HUES48 (cell line): ENCODE measurements around the gene RYR2.

Source experiments
- H3K27ac ChIP-seq: one replicate; pipeline ENCODE4 v1.7.0; 2013; ENCODE audit warnings: low read depth, low read length, inconsistent platforms
- H3K27me3 ChIP-seq: 2 replicates; pipeline ENCODE4 v1.6.1; 2013; ENCODE audit warnings: mild to moderate bottlenecking, low read length; ENCODE audit not compliant: control insufficient read depth, insufficient read depth
- H3K36me3 ChIP-seq: 2 replicates; pipeline ENCODE4 v1.6.1; 2013; ENCODE audit warnings: low read length; ENCODE audit not compliant: control insufficient read depth, insufficient read depth
- H3K4me1 ChIP-seq: 2 replicates; pipeline ENCODE4 v1.6.1; 2013; ENCODE audit warnings: mild to moderate bottlenecking, low read length; ENCODE audit not compliant: control insufficient read depth, insufficient read depth
- H3K4me3 ChIP-seq: 2 replicates; pipeline ENCODE4 v1.5.1; 2013; ENCODE audit warnings: mild to moderate bottlenecking, low read depth, low read length
- H3K9ac ChIP-seq: 2 replicates; pipeline ENCODE4 v1.6.1; 2013; ENCODE audit warnings: mild to moderate bottlenecking, low read depth, low read length, moderate library complexity
- H3K9me3 ChIP-seq: 2 replicates; pipeline ENCODE4 v1.6.1; 2013; ENCODE audit warnings: low read length; ENCODE audit not compliant: control insufficient read depth, insufficient read depth

Gene RYR2

DNA sequence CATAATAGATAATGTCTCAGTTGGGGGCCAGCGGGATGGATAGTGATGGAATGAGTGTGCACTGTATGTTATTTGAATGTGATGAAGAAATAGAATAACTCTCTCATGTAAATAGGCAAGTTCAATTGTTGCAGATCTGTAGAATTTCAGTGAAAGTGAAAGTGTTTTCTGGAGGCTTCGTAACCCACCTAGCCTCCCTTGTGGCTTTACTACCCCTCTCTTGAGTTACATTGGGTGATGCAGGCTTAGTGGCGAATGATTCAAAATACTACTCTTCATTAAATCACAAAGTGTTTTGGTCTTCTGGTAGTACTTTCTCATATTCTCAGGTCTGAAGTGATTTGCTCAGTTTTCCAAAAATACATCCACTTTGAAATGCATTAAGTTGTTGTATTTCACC lies 436.9 kb downstream of the RYR2 start:
- no peaks in the 10 kb centered on the region for H3K36me3 ChIP-seq
- H3K27ac ChIP-seq: no peak overlapping the region
- no peak overlapping the region for H3K4me3 ChIP-seq
- no peaks in the 10 kb centered on the region for H3K27me3 ChIP-seq
- no peaks in the 10 kb centered on the region for H3K4me1 ChIP-seq
- H3K9ac ChIP-seq: no peak overlapping the region
- no peaks in the 10 kb centered on the region for H3K9me3 ChIP-seq

DNA sequence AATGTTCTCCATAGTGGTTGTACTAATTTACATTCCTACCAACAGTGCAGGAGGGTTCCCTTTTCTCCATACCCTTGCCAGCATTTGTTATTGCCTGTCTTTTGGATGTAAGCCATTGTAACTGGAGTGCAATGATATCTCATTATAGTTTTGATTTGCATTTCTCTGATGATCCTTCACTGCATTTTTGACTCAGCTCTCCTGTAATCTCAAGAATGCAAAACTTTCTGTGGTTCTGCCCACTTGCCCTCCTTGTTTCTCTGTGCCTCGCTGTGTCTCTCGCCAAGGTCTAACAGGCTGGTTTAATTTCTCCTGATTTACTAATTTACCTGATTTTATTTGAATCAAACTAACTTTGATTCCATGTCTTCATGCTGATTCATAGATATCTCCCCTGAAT lies 440.8 kb downstream of the RYR2 start:
- Histone ChIP-seq H3K9ac (no peak overlapping the region), H3K9me3 (no peaks in the 10 kb centered on the region), H3K4me3 (no peak overlapping the region), H3K27ac (no peak overlapping the region), H3K36me3 (no peaks in the 10 kb centered on the region), H3K4me1 (no peaks in the 10 kb centered on the region), H3K27me3 (no peaks in the 10 kb centered on the region)

DNA sequence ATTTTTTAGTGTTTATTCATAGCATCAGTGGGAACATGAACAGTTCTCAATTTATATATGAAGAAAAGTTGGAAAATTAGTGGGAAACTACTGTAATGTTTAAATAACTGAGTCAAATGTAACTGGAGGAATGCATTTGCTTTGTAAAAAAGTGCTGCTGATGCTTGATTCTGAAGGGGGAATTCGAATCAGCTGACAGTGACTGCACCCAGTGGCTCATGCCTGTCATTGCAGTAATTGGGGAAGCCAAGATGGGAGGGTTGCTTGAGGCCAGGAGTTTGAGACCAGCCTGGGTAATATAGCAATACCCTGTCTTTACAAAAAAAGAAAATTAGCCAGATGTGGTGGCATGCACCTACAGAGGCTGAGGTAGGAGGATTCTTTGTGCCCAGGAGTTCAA lies 450.4 kb downstream of the RYR2 start:
- H3K9me3 ChIP-seq: no peaks in the 10 kb centered on the region
- no peaks in the 10 kb centered on the region for H3K4me1 ChIP-seq
- no peaks in the 10 kb centered on the region for H3K36me3 ChIP-seq
- H3K9ac ChIP-seq: no peak overlapping the region
- H3K4me3 ChIP-seq: no peak overlapping the region
- H3K27ac ChIP-seq: no peak overlapping the region
- H3K27me3 ChIP-seq: no peaks in the 10 kb centered on the region

DNA sequence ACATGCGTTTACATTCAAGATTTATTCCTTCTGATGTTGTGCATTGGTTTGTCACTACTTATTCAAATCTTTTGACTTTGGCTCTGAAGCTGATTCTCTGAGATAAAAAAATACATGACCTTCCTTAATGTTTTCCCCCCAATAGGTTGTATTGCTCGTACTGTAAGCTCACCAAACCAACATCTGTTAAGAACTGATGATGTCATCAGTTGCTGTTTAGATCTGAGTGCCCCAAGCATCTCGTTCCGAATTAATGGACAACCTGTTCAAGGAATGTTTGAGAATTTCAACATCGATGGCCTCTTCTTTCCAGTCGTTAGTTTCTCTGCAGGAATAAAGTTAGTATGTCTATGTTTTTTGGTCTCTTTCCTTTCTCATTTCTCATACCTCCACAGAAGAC lies 458.6 kb downstream of the RYR2 start:
- Histone ChIP-seq H3K9me3 (no peaks in the 10 kb centered on the region), H3K4me3 (no peak overlapping the region), H3K27me3 (no peaks in the 10 kb centered on the region), H3K36me3 (peaks cover 4% of the 10 kb centered on the region; the same call in 1 of the 2 replicates), H3K27ac (no peak overlapping the region), H3K4me1 (no peaks in the 10 kb centered on the region), H3K9ac (no peak overlapping the region)

DNA sequence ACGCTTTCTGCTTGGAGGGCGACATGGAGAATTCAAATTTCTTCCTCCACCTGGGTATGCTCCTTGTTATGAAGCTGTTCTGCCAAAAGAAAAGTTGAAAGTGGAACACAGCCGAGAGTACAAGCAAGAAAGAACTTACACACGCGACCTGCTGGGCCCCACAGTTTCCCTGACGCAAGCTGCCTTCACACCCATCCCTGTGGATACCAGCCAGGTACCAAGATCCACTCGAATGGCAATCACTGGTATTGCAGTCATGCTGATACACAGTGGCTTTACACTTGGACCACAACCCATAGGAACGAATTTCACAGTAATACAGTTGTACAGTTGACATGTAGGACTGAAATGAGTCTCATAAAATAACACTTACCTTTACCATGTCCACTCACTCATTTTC lies 461.3 kb downstream of the RYR2 start:
- no peaks in the 10 kb centered on the region for H3K9me3 ChIP-seq
- no peak overlapping the region for H3K4me3 ChIP-seq
- H3K27me3 ChIP-seq: no peaks in the 10 kb centered on the region
- H3K27ac ChIP-seq: no peak overlapping the region
- no peak overlapping the region for H3K9ac ChIP-seq
- peaks cover 11% of the 10 kb centered on the region; the same call in 1 of the 2 replicates for H3K36me3 ChIP-seq
- H3K4me1 ChIP-seq: no peaks in the 10 kb centered on the region

DNA sequence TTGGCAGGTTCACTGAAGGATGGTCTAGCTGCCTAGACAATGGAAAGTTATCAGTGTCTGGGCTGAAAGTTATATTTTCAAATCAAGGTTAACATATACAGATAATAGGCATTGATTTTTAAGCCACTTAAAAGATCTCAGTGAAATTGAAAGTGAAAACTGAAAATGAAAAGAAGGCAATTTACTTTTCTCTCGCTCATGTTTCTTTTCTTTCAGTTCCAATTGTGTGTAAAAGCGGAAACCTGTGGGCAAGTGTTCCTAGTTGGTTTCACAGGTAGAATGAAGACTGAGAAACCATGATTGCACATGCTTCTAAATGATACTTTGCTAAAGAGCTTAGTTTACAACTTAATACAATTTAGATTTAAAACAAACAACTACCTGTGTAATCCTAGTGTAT lies 465.0 kb downstream of the RYR2 start:
- Histone ChIP-seq H3K9ac (no peak overlapping the region), H3K9me3 (no peaks in the 10 kb centered on the region), H3K4me3 (no peak overlapping the region), H3K27ac (no peak overlapping the region), H3K4me1 (no peaks in the 10 kb centered on the region), H3K27me3 (no peaks in the 10 kb centered on the region), H3K36me3 (peaks cover 11% of the 10 kb centered on the region; the same call in 1 of the 2 replicates)

DNA sequence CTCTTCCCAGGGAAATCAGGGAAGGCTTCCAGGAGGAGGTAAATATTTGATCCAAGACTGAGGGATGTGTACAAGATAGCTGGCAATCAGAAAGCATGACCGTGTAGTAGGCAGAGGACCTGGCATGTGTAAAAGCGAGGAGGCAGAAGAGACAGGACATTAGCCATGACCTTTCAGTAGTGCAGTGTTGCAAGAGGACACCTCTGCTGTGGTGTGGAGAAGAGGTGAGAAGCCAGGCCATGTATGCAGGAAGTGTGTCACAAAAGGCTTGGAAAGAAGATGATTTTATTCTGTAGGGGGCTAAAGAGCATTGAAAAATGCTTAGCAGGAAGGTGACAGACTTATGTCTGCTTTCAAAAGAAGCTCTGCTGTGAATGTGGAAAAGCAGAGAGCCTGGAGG lies 467.8 kb downstream of the RYR2 start:
- Histone ChIP-seq H3K27ac (no peak overlapping the region), H3K9me3 (no peaks in the 10 kb centered on the region), H3K4me1 (no peaks in the 10 kb centered on the region), H3K9ac (no peak overlapping the region), H3K4me3 (no peak overlapping the region), H3K27me3 (no peaks in the 10 kb centered on the region), H3K36me3 (0 out of 2 replicates have a peak, but pooled peaks cover 7% of the 10 kb centered on the region)

DNA sequence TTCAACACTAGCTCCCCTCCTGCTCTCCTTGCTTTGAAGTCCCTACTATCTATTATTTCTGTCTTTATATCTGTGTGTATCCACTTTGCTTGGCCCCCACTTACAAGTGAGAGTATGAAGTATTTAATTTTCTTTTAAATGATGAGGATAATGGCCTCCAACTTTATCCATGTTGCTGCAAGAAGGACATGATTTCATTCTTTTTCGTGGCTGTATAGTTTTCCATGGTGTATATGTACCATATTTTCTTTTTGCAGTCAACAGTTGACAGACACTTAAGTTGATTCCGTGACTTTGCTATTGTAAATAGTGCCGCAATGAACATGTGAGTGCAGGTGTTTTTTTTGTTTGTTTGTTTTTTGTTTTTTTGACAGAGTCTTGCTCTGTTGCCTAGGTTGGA lies 483.1 kb downstream of the RYR2 start:
- H3K27me3 ChIP-seq: no peaks in the 10 kb centered on the region
- H3K36me3 ChIP-seq: no peaks in the 10 kb centered on the region
- no peaks in the 10 kb centered on the region for H3K4me1 ChIP-seq
- H3K9me3 ChIP-seq: no peaks in the 10 kb centered on the region
- no peak overlapping the region for H3K27ac ChIP-seq
- no peak overlapping the region for H3K9ac ChIP-seq
- H3K4me3 ChIP-seq: no peak overlapping the region

DNA sequence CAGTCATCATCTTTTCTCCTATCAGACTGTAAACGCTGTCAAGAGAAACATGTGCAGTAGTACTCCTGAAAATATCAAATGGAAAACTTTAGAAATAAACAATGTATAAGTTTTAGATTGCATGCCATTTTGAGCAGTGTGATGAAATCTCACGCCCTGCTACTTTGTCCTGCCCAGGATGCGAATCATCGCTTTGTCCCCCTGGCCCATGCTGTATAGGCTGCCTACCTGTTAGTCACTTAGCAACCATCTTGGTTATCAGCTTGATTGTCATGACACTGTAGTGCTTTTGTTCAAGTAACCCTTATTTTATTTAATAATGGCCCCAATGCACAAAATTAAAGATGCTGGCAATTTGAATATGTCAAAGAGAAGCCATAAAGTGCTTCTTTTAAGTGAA lies 485.8 kb downstream of the RYR2 start:
- Histone ChIP-seq H3K9me3 (no peaks in the 10 kb centered on the region), H3K36me3 (no peaks in the 10 kb centered on the region), H3K9ac (no peak overlapping the region), H3K27me3 (no peaks in the 10 kb centered on the region), H3K4me1 (no peaks in the 10 kb centered on the region), H3K4me3 (no peak overlapping the region), H3K27ac (no peak overlapping the region)

DNA sequence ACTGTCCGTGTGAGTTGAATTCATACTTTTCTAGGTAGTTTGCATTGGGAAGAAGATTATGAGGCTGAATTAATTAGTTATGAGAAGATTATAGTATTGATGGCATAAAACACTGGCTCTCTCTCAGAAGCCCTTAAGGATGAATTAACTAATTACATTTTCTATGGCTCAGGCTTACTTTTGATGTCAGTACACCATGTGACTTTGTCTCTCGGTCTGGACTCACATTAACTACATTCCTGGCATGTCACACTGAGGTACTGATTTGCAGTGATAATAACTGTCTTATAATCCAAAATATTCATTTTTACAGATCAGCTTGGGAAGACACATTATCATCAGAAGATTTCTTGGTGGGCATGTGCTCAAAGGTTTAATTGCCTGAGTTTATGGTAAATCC lies 486.6 kb downstream of the RYR2 start:
- H3K9me3 ChIP-seq: no peaks in the 10 kb centered on the region
- H3K4me3 ChIP-seq: no peak overlapping the region
- H3K36me3 ChIP-seq: no peaks in the 10 kb centered on the region
- H3K27me3 ChIP-seq: no peaks in the 10 kb centered on the region
- H3K4me1 ChIP-seq: no peaks in the 10 kb centered on the region
- no peak overlapping the region for H3K27ac ChIP-seq
- no peak overlapping the region for H3K9ac ChIP-seq

DNA sequence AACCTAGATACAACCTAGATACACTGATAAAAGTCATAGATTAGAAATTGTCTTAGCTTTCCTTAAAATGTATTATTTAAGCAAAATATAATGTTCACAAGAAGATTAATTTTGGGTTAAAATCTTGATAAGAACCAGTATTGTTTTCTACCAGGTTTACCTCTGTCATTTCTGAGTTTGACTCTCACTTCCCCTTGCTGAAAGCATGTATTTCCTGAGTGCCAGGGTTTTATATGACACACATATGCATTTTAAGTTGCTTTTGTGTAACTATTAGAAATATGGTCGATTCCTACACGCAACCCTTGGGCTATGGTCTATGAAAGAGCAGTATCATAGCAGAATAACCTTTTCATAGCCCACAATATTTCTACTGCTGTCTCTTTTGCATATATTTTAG lies 497.1 kb downstream of the RYR2 start:
- Histone ChIP-seq H3K27ac (no peak overlapping the region), H3K4me3 (no peak overlapping the region), H3K36me3 (no peaks in the 10 kb centered on the region), H3K27me3 (no peaks in the 10 kb centered on the region), H3K9me3 (no peaks in the 10 kb centered on the region), H3K4me1 (peaks cover 18% of the 10 kb centered on the region), H3K9ac (no peak overlapping the region)
